PFSK-1 (cell line): ENCODE measurements around the gene MARK3.

ENCODE experiments used
- POLR2AphosphoS5 ChIP-seq: IDR thresholded peaks from 2 replicates; pipeline ENCODE4 v1.6.1; 2012; ENCODE audit warnings: low read depth, mild to moderate bottlenecking, control low read depth, low read length, moderate library complexity
- SIN3A ChIP-seq: IDR thresholded peaks from 2 replicates; pipeline ENCODE4 v1.6.1; 2012; ENCODE audit warnings: mild to moderate bottlenecking, low read length, moderate library complexity, borderline replicate concordance; ENCODE audit not compliant: insufficient read depth
- TF ChIP-seq, protein P1 (sequence below), 2 experiments: IDR thresholded peaks; 2 replicates each; pipeline versions ENCODE4 v1.6.1 to v1.8.0; 2011 to 2012; ENCODE audit warnings: low read depth in 2 of 2, low read length in 2 of 2, control low read depth in 1 of 2, inconsistent platforms in 1 of 2, mild to moderate bottlenecking in 1 of 2, moderate library complexity in 1 of 2; ENCODE audit not compliant: insufficient read depth in 1 of 2

DNA sequence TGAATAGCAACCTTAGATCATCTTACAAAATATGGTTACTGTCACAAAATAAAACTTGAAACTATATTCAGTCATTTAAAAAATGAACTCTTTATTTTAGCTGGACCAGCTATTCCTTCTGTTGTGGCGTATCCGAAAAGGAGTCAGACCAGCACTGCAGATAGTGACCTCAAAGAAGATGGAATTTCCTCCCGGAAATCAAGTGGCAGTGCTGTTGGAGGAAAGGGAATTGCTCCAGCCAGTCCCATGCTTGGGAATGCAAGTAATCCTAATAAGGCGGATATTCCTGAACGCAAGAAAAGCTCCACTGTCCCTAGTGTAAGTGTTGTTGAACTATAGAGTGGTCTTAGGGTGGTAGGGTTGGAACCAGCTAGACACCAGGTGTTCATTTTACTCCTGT, 89.7 kb downstream of the MARK3 start:
- no peak for TF ChIP-seq SIN3A
- TF ChIP-seq, protein P1, sequence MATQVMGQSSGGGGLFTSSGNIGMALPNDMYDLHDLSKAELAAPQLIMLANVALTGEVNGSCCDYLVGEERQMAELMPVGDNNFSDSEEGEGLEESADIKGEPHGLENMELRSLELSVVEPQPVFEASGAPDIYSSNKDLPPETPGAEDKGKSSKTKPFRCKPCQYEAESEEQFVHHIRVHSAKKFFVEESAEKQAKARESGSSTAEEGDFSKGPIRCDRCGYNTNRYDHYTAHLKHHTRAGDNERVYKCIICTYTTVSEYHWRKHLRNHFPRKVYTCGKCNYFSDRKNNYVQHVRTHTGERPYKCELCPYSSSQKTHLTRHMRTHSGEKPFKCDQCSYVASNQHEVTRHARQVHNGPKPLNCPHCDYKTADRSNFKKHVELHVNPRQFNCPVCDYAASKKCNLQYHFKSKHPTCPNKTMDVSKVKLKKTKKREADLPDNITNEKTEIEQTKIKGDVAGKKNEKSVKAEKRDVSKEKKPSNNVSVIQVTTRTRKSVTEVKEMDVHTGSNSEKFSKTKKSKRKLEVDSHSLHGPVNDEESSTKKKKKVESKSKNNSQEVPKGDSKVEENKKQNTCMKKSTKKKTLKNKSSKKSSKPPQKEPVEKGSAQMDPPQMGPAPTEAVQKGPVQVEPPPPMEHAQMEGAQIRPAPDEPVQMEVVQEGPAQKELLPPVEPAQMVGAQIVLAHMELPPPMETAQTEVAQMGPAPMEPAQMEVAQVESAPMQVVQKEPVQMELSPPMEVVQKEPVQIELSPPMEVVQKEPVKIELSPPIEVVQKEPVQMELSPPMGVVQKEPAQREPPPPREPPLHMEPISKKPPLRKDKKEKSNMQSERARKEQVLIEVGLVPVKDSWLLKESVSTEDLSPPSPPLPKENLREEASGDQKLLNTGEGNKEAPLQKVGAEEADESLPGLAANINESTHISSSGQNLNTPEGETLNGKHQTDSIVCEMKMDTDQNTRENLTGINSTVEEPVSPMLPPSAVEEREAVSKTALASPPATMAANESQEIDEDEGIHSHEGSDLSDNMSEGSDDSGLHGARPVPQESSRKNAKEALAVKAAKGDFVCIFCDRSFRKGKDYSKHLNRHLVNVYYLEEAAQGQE (IDR thresholded peaks at IDR 0.05; ENCODE audit: insufficient read depth in 1 of 2, low read depth in 2 of 2, low read length in 2 of 2), result no peak
- no peak for TF ChIP-seq POLR2AphosphoS5
